ENCODE results near the gene TMEM271.

- TF ChIP-seq RAD21 (IDR thresholded peaks at IDR 0.05; ENCODE audit: insufficient read depth, low read depth, low read length): no peak
- no peak for TF ChIP-seq TARDBP (IDR thresholded peaks at IDR 0.05; ENCODE audit: borderline replicate concordance)
- TF ChIP-seq BMI1 (IDR thresholded peaks at IDR 0.05; ENCODE audit: borderline replicate concordance): no peak
- TF ChIP-seq SPI1 (IDR thresholded peaks at IDR 0.05; ENCODE audit: borderline replicate concordance, insufficient read depth, low read depth, low read length): no peak
- TF ChIP-seq SP1 (IDR thresholded peaks at IDR 0.05; ENCODE audit: low read depth, low read length): no peak
- TF ChIP-seq, protein P1, sequence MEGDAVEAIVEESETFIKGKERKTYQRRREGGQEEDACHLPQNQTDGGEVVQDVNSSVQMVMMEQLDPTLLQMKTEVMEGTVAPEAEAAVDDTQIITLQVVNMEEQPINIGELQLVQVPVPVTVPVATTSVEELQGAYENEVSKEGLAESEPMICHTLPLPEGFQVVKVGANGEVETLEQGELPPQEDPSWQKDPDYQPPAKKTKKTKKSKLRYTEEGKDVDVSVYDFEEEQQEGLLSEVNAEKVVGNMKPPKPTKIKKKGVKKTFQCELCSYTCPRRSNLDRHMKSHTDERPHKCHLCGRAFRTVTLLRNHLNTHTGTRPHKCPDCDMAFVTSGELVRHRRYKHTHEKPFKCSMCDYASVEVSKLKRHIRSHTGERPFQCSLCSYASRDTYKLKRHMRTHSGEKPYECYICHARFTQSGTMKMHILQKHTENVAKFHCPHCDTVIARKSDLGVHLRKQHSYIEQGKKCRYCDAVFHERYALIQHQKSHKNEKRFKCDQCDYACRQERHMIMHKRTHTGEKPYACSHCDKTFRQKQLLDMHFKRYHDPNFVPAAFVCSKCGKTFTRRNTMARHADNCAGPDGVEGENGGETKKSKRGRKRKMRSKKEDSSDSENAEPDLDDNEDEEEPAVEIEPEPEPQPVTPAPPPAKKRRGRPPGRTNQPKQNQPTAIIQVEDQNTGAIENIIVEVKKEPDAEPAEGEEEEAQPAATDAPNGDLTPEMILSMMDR (IDR thresholded peaks at IDR 0.05 in 2 of 3, conservative IDR thresholded peaks at IDR 0.05 in 1 of 3; ENCODE audit: control insufficient read depth in 2 of 3, extremely low read depth in 1 of 3, insufficient read depth in 1 of 3, low read depth in 3 of 3, low read length in 3 of 3): no peak
These were observed 16.0 kb downstream of the TMEM271 start for GRCh38 chr4:560061-560460.
